AG08395 (cell line): ENCODE measurements around the gene PGRMC2.
A peak's percentile ranks its signal among the peaks of the same experiment; 100 is the strongest.

Source experiments
- DNase-seq: peaks from one replicate; pipeline ENCODE4 v3.0.0; 2012; ENCODE audit warnings: mixed read lengths, low spot score

Gene PGRMC2

DNA sequence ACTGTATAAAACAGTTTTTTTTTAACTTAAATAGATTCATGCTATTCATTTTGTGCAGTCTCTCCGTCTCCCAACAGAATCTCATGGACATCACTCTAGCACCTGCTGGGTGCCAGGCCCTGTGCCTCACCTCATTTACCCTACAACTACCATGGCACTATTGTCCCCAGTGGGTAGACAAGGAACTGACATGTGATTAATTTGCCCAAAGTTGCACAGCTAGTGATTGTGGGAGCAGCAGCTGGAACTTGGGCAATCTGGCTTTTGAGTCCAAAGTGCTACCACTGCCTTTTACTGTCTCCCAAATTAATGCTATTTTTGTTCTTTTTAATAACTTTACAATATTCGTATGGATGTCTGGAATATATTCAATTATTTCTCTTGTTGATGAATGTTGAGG, 11.2 kb upstream of the PGRMC2 start:
- DNase-seq = no peak

DNA sequence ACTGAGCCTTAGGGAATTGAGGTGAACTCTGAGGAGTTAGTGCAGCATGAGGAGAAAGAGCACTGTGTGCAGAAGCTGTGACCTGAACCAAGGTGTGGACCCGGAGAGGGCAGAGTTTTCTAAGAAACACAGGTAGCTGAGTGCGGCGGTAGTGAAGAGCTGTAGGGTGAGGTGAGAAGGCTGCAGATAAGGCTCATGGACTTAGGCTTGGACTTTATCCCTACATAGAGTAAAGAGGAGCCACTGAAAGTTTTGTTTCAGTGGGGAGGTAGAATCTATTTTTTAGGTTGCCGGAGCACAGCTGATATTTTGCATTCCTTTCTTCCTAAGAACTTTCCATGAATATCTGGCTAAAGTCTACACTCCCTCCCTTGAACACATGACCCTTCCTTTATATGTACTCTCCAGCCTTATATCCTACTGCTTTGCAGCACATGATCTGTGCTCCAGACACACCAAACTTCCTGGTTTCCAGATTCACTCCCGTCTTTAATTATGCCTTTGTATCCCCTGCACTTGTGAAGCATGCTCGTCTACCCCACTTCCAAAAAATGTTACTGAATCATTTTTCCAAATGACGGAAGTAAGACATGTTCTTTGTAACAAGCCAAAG, 10.6 kb upstream of the PGRMC2 start:
- DNase-seq = no peak

- no peak for DNase-seq
Measured at GRCh38 chr4:128295255-128295654, 7.6 kb upstream of the PGRMC2 start.

DNA sequence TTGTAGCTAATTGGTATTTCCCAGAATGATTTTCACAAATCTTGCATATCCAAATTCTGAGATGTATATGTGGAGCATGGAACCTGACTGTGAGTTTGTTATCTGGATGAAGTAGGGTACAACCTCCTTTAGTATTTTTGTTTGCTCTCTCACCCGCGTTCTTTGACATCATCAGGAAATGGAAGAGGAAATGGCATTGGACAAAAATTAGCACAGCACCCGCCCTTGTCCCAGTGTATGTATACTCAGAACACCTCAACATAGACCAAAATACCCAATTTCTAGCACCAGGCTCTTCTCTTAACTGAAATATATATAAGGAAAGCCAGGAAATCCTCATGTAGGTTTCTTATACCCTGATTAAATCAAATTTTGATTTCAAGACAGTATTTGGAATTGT, 6.9 kb upstream of the PGRMC2 start:
- DNase-seq = no peak

DNA sequence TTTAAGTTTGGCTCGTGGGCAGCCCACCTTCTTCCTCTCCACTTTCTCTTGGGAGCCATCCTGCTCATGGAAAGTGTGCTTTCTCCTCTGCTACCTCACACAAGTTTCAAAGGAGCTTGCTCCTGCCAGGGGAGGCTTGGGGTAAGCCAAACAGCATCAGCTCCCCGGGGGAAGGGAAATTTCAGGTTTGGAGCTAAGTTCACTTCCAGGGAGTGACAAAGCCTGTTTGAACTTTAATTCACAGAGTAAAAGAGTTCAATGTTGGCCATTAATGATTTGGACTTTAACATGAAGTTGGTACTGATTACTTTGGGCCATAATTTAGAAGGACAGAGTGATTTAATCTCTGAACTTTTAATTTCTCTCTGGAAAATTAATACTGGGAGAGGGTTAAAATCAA, 4.7 kb upstream of the PGRMC2 start:
- DNase-seq = no peak

DNA sequence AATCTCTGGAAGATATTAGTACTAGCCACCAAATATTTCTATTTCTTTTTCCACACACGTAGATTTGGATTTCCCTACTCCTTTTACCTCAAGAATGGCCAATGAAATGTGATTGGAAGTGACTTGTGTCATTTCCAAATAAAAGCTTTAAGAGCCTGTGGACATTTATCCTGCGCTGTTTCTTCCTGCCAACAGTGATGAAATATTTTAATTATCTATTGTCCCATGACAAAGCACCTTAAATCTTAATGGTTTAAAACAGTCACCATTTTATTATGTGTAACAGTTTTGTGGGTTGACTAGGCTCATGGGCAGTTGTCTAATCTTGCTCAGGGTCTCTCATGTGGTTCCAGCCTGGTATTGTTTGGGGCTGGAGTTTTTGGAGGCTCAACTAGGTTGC, 3.5 kb upstream of the PGRMC2 start:
- no peak for DNase-seq

- no peak for DNase-seq
Measured at GRCh38 chr4:128290526-128290925, 2.9 kb upstream of the PGRMC2 start.

DNA sequence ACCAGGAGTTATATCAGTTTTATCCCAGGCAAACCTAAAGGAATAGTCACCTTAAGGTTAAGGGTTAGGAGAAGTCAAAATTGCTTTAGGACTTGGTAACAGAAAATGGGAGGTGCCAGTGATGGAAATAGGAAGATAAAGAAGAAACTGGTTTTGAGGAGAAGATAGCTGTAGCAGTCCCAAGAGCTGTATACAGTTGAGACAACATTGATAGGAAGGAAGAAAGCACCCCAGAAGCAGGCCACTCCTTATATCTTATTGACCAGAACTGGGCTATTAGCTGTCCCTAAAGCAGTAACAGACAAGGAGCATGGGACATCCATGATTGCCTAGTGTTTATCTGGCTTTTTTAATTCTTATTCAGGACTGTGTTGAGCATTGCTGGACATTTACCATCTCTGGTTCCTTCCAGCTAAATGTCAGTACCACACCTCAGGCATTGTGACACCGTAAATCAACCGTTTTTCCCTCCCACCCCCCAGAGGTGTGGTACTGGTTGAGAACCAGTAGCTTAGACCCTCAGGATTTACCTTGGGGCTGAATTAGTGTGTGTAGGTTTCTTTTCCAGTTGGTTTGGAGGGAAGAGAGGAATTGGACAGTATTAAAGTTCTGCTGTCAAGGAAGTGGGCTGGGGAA, 2.0 kb upstream of the PGRMC2 start:
- no peak for DNase-seq

DNA sequence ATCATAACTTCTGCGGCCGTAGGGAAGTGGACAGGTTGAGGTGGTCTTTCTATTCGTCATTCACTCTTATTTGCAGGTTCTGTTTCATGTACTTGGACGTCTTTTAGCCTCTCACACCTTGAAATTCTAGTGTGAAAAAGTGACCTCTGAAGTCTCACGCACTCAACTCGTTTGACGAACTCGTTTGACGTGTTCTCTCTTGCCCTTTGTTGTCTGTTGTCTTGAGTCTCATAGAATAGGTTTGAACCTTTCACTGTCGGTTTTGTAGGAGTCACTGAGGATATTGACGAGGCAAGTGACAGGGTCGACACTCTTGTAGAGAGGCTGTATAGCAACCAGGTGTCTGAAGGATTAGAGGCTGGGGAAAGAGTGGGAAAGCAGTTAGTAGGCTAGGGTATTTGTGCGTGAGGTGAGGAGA, 1.1 kb upstream of the PGRMC2 start:
- DNase-seq = no peak

GRCh38 chr4:128287871-128288688, 467 bp upstream of the PGRMC2 start:
- DNase-seq = peak; percentile 98

DNA sequence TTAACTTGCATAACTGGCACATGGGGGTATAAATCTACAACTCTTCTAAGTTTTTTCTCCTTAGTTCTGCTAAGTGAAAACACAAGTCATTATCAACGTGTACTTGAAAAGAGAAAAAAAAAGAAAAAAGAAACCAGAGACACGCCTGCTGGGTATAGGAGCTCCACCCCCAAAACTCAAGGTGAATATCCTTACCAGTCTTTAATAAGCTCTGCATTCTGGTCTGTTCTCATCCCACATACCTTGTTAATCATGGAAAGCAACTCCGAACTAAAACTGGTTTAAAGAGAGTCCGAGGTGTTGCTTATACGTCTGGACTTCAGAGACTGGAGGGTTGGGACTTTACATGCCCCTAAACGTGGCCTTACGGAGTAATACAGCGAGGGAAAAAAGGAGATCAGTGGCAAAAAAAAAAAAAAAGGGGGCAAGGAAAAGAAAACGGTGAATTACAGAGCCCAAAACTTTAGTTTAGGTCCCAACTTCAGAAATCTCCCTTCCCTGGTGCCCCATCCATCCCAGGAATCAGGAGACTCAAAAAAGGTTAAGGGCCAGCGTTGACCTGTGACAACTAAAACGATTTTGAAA, 1.0 kb downstream of the PGRMC2 start:
- peak; percentile 46 for DNase-seq

DNA sequence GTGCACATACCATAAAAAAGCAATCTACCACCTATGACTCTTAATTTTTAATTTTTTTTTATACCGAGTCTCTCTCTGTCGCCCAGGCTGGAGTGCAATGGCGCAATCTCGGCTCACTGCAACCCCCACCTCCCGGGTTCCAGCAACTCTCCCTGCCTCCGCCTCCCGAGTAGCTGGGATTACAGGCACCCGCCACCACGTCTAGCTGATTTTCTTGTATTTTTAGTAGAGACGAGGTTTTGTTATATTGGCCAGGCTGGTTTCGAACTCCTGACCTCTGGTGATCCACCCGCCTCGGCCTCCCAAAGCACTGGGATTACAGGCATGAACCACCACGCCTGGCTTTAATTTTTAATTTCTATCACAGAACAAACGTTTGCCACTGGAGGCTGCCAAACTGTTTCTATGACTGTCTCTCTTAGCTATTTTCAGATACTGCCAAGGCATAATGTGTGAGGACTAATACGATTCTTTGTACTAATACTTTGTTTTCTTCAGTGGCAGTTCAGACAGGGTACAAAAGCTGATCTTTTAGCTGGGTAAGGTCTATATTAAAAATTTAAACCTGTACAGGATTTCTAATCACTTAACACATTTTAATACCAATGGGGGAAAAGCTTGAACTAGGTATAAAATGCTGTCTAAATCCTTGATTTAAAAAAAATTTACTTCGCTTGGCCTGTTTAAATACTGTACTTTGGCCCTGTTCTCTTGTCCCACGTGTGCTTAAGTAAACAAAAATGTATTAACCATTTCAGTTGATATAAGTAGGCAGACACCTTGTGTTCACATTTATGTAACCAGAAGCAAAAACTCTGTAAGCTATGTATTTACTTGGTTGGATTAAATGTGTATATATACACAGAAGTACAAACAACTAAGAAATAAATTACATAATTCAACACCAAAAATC, 2.3 kb downstream of the PGRMC2 start:
- peak; percentile 43 for DNase-seq

GRCh38 chr4:128284317-128284716, 3.3 kb downstream of the PGRMC2 start:
- no peak for DNase-seq

DNA sequence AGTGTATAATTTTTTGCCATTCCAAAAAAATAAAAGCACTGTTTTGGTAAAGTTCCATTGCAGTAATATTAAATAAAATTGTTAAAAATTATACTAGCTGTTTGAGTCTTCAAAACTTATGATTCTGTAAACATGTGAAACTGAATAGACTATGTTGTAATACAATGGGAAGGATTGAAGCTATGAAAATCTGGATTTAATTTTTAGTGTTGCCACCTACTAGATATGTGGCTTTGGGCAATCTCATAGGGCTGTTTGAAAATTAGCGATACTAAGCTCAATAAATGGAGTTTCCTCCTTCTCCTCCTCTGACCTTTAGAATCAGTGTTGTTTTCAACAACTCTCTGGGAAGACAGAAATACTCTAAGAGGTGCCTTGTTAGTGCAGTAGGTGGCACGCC, 4.5 kb downstream of the PGRMC2 start:
- DNase-seq = no peak

DNA sequence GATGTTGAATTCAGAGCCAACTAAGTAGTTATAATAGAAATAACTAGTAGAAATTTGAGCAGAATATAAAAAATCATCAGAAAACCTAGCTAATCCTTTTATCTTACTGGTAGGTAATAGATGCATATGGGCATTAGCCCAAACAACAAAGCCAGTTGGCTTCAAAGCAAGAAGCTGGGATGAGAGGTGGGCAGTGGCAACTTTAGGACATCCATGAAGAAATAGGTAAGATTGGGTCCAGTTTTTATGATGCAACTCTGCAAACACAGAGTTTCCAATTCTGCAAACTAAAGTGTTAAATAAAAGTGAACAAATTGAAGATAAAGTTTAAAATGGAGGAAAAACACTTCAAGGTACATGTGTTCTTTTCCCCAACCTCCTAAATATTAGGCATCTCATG, 5.1 kb downstream of the PGRMC2 start:
- no peak for DNase-seq

- no peak for DNase-seq
Measured at GRCh38 chr4:128281354-128281753, 6.3 kb downstream of the PGRMC2 start.

DNA sequence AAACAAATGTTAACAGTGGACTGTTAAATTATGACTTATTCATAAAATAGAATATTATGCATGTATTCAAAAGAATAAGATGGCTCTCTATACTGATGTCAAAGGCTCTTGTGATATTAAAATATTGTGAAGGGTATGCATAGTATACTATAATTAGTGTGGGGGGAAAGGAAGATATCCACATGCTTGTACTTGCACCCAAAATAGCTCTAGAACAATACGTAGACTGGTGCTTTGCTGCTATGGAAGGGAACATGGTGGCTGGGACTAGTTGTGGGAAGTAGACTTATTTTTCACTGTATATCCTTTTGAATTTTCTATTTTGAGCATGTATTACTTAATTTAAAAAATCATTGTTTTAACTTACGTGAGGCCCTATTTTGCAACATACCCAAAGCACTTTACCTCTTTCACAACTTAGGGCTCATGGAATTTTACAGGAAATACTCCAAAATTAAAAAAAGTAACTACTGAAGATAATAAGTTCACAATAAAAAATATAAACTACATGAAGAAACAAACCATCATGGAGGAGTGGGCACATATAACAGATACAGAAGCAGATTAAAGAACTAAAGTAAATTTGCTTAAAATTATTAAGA, 7.9 kb downstream of the PGRMC2 start:
- no peak for DNase-seq

DNA sequence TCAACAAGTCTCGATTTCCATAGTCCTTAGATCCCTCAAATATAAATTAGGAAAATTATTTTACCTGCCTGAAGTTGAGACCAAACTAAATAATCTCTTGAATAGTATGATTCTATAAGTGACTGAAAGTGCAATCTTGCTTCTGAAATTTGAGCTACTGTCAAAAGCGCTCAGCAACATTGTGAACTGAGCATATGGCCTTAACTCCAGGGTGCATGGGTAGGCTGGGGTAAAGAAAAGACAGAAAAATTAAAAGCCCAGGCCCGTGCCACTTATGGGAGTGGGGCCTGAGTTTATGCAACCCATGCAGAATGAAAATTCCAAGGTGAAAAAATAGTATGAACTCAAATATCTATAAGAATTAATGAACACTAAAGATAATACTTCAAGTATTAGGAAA, 9.8 kb downstream of the PGRMC2 start:
- no peak for DNase-seq

DNA sequence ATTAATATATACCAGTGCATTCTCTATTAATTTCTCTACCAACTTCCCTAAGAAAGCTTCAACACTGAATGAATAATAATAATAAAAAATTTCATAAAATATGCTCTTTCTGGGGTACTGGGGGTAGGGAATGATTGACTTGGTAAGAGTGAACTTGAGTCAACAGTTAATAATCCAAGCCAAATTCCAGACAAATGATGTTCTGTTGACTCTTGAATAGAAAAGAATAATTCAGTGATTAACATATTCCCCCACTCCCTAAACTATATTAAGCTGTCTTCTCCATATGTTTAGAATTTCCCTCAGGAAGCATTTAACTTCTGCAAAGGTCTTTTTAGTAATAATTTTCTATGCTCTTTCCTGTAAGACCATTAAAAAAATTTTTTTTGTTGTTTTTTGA, 12.3 kb downstream of the PGRMC2 start:
- DNase-seq = peak; percentile 23

- no peak for DNase-seq
Measured at GRCh38 chr4:128271551-128271950, 16.1 kb downstream of the PGRMC2 start.

DNA sequence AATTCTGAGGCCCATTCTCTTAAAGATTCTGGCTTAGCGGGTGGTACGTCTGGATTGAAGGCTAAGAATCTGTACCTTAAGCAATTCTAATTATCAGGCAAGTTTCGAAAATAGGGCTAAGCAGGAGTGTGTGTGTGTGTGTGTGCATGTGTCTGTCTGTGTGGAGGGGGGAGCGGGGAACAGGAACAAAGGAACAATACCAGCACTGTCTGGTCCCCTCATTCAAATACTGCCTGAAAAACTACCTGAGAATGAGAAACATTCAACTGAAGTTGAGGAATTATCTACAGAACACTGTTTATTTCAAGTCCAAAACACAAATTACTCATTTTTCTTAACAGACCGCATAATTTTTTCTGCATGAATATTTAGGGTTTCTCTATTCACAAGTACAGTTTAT, 18.6 kb downstream of the PGRMC2 start:
- DNase-seq = no peak

- no peak for DNase-seq
Measured at GRCh38 chr4:128267745-128268144, 19.9 kb downstream of the PGRMC2 start.
